OCI-LY3 (cell line): Measurements from ENCODE around the gene DIPK1A.

Experiments
- CTCF ChIP-seq: fragments of 200-600, 300-600 bp; sonication (generic); IDR thresholded peaks from 2 replicates; pipeline ENCODE4 v1.5.1; 2014; ENCODE audit warnings: antibody characterized with exemption, low read length, low read depth
- EZH2phosphoT487 ChIP-seq: fragments of 200-600 bp; shearing (Covaris generic); IDR thresholded peaks from 2 replicates; pipeline ENCODE4 v1.6.1; 2018; ENCODE audit warnings: antibody characterized with exemption, mixed run types, low read depth

- TF ChIP-seq CTCF (no peak), EZH2phosphoT487 (no peak)
Measured at GRCh38 chr1:92973203-92973897, 12.1 kb upstream of the DIPK1A start.
